K562 (cell line): ENCODE results near the gene TM9SF4. TPM values are rescaled to one million over a fixed set of nuclear protein-coding genes. Genes with fewer than 3 reads are reported as not detected.

Source experiments
- ATF4 ChIP-seq: fragments of 450-650 bp; formaldehyde crosslinking; IDR thresholded peaks from 2 replicates; pipeline ENCODE4 v1.4.0; 2022; ENCODE audit warnings: mild to moderate bottlenecking, moderate library complexity
- CEBPB ChIP-seq: fragments of 450-650 bp; IDR thresholded peaks from 2 replicates; pipeline ENCODE4 v1.6.1; 2016; ENCODE audit warnings: missing genetic modification characterization, missing compliant biosample characterization
- ELF4 ChIP-seq: fragments of 450-650 bp; formaldehyde crosslinking; IDR thresholded peaks from 2 replicates; pipeline ENCODE4 v1.4.0; 2022; ENCODE audit warnings: missing genetic modification characterization
- HDAC3 ChIP-seq: fragments of 450-650 bp; IDR thresholded peaks from 2 replicates; pipeline ENCODE4 v1.6.1; 2018; ENCODE audit warnings: borderline replicate concordance, mild to moderate bottlenecking, moderate library complexity; ENCODE audit not compliant: partially characterized antibody
- HMGXB4 ChIP-seq: sonication (generic); formaldehyde crosslinking; IDR thresholded peaks from 2 replicates; pipeline ENCODE4 v1.8.1; 2023; ENCODE audit warnings: mild to moderate bottlenecking, missing genetic modification reagents
- KAT2B ChIP-seq: IDR thresholded peaks from one replicate; pipeline ENCODE4 v1.6.1; 2012; ENCODE audit warnings: low read depth, mild to moderate bottlenecking, control low read depth, inconsistent platforms, low read length, moderate library complexity
- LCOR ChIP-seq: sonication (generic); formaldehyde crosslinking; IDR thresholded peaks from 2 replicates; pipeline ENCODE4 v1.8.0; 2022; ENCODE audit warnings: mild to moderate bottlenecking, missing genetic modification reagents
- MAFG ChIP-seq: fragments of 450-650 bp; conservative IDR thresholded peaks from 2 replicates; pipeline ENCODE4 v1.6.1; 2016; ENCODE audit warnings: missing genetic modification characterization, missing compliant biosample characterization
- MYC ChIP-seq, 2 experiments: fragments of 250-450 bp in 1 of 2; sonication (Bioruptor Pico) in 1 of 2; IDR thresholded peaks; 2 replicates each; pipeline versions ENCODE4 v1.5.1 to v1.6.1; 2012 to 2021; ENCODE audit warnings: low read depth in 2 of 2, borderline replicate concordance in 1 of 2, improper control_type of control experiment in 1 of 2, low read length in 1 of 2, mild to moderate bottlenecking in 1 of 2, moderate library complexity in 1 of 2
- NFIC ChIP-seq: fragments of 450-650 bp; IDR thresholded peaks from 2 replicates; pipeline ENCODE4 v1.6.1; 2017; ENCODE audit warnings: mild to moderate bottlenecking, inconsistent platforms
- NR1H2 ChIP-seq: sonication (generic); formaldehyde crosslinking; IDR thresholded peaks from 2 replicates; pipeline ENCODE4 v1.4.0; 2020; ENCODE audit warnings: mild to moderate bottlenecking, missing genetic modification reagents
- SNIP1 ChIP-seq: fragments of 450-650 bp; IDR thresholded peaks from 2 replicates; pipeline ENCODE4 v1.7.1; 2017; ENCODE audit warnings: low read depth, mild to moderate bottlenecking
- ZC3H11A ChIP-seq: IDR thresholded peaks from 2 replicates; pipeline ENCODE4 v1.6.1; 2012; ENCODE audit warnings: low read depth, low read length, improper control_type of control experiment
- ZFP36 ChIP-seq: fragments of 150-350 bp; IDR thresholded peaks from 2 replicates; pipeline ENCODE4 v1.6.1; 2018; ENCODE audit warnings: low read length, low read depth; ENCODE audit not compliant: partially characterized antibody
- ZHX1 ChIP-seq: fragments of 150-350 bp; conservative IDR thresholded peaks from 2 replicates; pipeline ENCODE4 v1.6.1; 2014; ENCODE audit warnings: low read length
- ZNF232 ChIP-seq: sonication (generic); formaldehyde crosslinking; IDR thresholded peaks from 2 replicates; pipeline ENCODE4 v1.8.0; 2022; ENCODE audit warnings: mild to moderate bottlenecking, missing genetic modification reagents
- ZNF592 ChIP-seq: fragments of 450-650 bp; IDR thresholded peaks from 2 replicates; pipeline ENCODE4 v1.6.1; 2017; ENCODE audit warnings: antibody characterized with exemption, mild to moderate bottlenecking
- polyA plus RNA-seq, 8 experiments: library from polyadenylated mRNA; depleted of rRNA in 4 of 8; stranded (reverse) in 5 of 8; unstranded in 3 of 8; fragments of >200 nt; fragmentation: Nextera tagmentation in 2 of 8; fragmentation: Illumina TruSeq in 1 of 8; extraction: Ambion mirVana in 2 of 8; extraction: Trizol in 1 of 8; gene quantifications; 2 replicates each; pipeline versions ENCODE4 v1.2.1 to v1.2.3, GENCODE V29; 2011 to 2014; ENCODE audit warnings: inconsistent platforms in 1 of 8, missing spikeins in 1 of 8
- total RNA-seq, 7 experiments: library from RNA; depleted of rRNA in 6 of 7; stranded (reverse); fragments of >200 nt in 6 of 7; fragmentation: Illumina TruSeq in 2 of 7; extraction: Trizol in 2 of 7; gene quantifications; 2 replicates each; pipeline versions ENCODE4 v1.2.1 to v1.2.3, GENCODE V29; 2011 to 2021; ENCODE audit warnings: low replicate concordance in 1 of 7

Gene TM9SF4
- total and polyA plus RNA-seq, 9 of the 15 experiments (the other 6 are each of a cell fraction or from before 2014, with no cell fraction given) = 14.5 to 46.3 (median 26.9) TPM

GRCh38 chr20:32109392-32110172 is at the start of gene TM9SF4 (continued):
- TF ChIP-seq ZNF592 (peak; percentile 38; the same call in 1 of the 2 replicates), ATF4 (CRISPR knock-in tag) (0 out of 2 replicates have a peak, but pooled peaks have one; percentile 29), KAT2B (no peak), ZHX1 (peak; percentile 98), NFIC (peak; percentile 36), CEBPB (tag) (no peak), ZFP36 (no peak), ELF4 (CRISPR knock-in tag) (peak; percentile 97), HMGXB4 (CRISPR knock-in tag) (0 out of 2 replicates have a peak, but pooled peaks have one; percentile 35), ZC3H11A (peak; percentile 86; the same call in 1 of the 2 replicates), NR1H2 (CRISPR knock-in tag) (peak; percentile 91; the same call in 1 of the 2 replicates), MYC (IDR thresholded peaks at IDR 0.05; ENCODE audit: low read depth, low read length) (peak; percentile 96), MYC (CRISPR knock-in tag; IDR thresholded peaks at IDR 0.05; ENCODE audit: borderline replicate concordance, low read depth) (peak; percentile 90), MAFG (tag) (0 out of 2 replicates have a peak, but pooled peaks have one; percentile 22), ZNF232 (CRISPR knock-in tag) (no peak), SNIP1 (no peak), HDAC3 (no peak), LCOR (CRISPR knock-in tag) (peak; percentile 67; the same call in 1 of the 2 replicates)
